ENCODE data around the gene ENDOU.

Gene ENDOU

DNA sequence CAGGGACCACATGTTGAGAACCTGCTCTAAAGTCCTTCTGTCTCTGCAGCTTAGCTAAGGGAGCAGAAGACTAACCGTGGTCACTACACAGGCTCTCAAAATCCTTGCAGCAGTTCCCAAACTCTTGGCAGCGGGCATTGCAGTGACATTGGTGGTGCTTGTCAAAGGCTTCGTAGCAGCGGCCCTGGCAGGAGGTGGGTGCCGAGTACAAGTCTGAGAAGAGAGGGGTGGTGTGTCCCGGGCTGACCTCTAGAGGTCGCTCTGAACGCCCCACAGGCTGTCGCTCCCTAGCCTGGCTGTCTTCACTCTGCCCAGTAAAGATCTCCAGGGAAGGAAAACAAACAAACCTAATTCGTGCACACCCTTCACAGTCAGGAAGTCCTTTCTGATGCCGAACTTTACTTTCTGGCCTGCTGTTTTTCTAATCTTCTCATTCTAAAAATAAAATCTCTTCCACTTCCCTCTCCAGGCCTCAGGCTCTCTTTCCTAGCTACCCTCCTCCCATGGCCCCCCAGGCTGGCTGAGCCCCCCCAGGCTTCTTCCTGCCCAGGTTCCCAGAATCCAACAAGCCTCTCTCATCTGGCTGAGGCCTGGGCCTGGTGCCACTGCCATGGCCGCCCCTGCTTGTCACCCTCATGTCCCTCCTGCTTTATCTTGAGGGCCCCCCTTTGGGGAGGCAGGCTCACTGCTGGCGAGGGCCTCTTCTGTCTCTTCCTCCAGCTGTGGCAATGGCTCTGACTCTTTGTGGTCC is 7.7 kb downstream of the ENDOU start:
- DNase-seq, result peak; percentile 56

DNA sequence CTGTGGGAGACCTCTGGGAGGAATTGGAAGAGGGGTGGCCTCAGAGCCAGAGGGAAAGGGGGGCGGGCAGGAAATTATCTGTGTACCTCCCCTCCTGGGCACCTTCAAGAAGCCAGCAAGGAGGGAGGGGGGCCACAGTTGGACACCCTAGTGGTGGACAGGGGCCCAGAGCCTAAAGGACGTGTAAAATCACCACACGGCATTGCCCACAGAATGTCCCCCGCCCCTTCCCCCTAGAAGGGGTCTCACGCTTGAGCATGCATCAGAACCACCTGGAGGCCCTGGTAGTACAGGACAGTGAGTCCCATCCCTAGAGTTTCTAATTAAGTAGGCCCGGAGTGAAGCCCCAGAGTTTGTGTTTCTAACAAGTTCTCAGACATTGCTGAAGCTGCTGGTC is 8.2 kb downstream of the ENDOU start:
- no peak for DNase-seq

DNA sequence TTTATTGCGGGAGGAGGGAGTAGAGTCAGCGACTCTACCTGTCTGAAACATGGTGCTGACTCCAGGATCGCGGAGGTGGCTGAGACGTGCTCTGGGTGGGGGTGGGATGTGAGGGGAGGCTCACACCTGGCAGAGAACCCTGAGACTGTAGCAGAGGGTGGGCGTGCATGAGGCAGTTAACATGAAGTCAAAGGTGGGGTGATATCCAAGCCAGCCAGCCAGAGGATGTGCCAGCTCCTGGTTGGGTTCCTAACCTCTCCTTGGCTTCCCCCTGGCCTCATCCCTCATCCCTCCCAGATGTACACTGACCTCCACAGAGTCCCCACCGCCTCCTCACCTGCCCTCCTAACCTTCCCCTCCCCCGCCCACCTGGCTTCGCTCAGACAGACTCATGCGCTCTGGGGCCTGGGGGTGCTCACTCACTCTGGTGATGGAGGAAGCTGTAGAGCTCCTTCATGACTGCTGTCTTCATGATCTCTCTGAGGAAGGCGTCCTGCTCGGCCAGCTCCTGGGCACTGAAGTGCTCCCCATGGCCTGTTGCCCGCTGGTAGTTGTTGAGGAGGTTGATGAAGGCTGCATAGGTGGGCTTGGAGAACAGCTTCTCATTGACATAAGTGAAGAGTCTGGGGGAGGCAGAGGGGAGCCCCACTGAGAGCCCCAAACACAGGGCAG is 9.3 kb downstream of the ENDOU start:
- no peak for DNase-seq

DNA sequence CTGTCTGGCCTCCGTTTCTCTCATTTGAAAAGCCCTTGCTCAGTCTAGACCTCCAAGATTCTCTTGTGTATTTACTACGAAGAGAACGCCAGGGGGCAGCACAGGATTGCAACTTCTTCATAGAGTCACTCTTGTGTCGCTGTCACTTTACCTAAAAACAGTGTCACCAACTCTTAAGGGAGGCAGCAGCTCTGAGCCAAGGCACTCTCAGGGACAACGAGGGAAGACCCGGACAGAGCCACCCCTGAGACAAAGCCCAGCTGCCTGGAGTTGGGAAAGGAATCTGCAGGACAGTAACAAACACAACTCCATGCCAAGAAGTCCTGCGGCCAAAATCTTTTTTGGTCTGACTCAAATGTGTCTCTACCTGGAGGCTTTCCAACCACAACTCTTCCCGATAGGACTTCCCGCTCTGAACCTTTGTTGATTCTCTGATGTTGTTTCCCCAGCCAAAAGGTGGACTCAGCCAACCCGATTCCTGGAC is 9.9 kb downstream of the ENDOU start:
- DNase-seq, result peak; percentile 75

DNA sequence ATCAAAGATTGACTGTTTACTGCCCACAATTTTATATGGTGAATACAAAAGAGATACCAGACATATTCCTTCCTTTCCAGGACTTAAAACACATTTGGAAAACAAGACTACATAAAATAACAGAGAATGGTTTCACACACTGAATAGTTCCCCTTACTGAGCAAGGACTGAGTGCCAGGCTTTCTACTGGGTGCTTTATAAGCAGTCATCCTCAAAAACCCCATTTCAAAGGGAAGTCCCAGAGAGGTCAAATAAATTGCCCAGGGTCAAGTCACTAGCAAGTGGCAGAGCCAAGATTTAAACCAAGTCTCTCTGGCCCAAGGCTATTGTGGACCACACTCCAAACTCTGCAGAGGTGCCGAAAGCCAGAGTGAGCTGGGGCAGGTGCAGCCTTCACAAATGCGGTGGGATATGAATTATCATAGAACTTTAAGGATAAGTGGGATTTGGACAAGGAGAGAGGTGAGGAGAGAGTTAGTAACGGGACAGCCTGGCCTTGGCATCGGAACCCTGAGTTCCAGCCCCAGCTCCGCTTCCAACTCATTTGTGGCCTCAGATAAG is 10.4 kb downstream of the ENDOU start:
- no peak for DNase-seq

DNA sequence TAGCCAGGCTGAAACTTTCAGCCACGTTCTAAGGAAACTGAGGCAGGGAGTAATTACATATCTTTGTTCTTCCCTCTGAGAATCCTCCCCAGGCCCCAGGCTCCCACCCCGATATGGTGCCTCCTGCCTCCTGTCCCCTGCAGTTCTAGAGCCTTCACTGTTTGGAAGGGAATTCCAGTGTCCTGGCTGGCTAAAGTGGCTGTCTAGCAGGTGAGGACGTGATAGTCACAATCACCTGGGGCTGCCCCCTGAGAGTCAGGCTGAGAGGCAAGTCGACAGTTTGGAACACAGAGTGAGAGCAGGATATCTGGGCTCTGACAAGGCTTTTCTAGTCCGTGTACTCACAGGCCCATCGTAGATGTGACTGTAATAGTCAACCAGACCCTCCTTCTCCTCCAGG is 13.1 kb downstream of the ENDOU start:
- DNase-seq, result no peak

DNA sequence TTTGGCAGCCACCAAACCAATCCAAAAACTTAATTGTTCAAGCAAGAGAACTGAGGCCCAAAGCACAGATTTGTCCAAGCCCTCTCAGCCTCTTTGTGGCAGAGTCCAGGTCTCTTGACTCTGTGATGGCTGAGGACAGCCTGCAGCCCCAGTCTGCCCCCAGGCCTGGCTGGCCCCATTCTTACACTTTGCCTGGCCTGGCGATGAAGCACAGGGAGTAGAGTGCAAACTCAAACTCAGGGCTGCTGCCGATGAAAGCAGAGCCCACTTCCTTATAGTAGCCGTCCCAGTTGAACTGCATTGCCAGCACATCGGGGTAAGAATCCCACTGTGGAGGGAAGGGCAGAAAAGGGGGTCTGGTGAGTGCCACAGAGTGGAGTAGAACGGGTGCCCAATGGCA is 13.8 kb downstream of the ENDOU start:
- DNase-seq, result no peak

DNA sequence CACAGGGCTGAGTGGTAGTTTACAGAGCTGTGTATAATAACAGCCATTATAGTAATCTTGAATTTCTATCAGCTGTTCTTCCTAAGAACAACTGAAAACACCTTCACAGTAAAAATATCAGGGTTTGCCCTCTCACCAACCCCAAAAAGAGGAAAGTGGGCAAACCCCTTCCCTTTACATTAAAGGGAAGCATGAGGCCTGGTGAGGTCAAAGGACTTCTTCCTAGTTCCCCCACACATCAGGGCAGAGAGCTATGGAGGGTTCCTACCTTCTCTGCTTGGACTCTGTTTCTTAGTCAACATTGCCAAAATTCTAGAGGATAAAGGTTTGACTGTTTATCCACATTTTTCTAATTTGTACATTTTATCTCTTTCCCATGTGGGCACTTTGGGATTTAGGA is 15.0 kb downstream of the ENDOU start:
- DNase-seq, result no peak

DNA sequence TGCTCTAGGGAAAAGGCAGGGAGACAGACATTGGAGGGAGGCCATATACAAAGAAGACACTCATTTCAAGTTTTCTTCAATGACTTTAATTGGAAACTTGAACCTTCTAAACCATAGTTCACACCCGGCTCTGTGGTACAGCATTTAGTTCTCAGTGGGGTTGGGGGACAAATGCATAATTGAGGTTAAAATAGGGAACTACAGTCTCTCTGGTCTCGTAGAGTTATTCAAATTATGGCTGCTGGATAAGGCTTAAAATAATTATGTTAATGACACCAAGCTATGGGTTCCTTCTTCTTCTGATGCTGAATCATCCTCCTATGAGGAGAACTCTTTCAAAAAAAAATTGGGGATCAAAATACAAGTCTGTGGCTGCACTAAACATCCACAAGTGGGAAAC is 15.6 kb downstream of the ENDOU start:
- DNase-seq, result no peak

DNA sequence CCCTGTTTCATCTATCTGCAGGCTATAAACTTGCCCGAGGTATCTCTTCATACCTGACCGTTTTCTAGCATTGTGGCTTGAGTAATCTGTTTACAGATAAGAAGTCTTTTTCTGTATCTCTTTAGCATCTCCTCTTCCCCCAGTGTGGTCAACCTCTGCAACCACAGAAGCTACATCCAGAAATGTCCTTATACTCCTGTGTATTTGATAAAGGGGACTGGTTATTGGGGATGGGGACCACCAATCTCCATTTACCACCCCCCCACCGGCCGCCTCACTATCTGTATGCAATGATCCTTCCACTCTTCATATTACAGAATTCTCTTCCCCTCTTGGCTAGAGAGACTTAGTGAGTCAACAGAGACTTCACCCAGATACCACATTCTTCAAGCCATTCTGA is 16.1 kb downstream of the ENDOU start:
- no peak for DNase-seq

DNA sequence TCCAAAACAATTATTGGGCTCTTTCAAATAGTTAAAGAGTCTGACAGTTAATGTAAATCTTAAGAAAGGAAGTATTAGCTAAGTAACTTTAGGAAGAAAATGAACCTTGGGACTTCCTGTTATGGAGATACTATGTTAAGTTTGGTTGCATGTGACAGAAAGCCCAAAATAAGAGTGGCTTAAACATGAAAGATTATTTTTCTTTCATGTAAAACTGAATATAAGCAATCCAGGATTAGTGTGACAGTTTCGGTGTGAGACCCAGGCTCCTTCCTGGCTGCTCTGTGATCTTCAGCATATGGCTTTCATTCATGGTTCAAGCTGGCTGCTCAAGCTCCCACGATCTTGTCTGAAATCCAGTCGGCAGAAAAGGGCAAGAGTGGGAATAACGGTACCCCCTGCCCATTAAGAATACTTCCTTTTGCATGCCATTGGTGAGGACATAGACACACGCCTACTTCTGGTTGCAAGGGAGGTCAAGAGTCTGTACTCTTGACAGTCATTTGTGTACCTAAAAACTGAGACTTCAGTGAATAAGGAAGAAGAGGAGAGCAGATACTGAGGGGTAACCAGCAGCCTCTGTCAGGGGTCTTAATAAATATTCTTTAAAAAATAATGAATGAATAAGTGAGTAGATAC is 17.3 kb downstream of the ENDOU start:
- DNase-seq, result no peak

DNA sequence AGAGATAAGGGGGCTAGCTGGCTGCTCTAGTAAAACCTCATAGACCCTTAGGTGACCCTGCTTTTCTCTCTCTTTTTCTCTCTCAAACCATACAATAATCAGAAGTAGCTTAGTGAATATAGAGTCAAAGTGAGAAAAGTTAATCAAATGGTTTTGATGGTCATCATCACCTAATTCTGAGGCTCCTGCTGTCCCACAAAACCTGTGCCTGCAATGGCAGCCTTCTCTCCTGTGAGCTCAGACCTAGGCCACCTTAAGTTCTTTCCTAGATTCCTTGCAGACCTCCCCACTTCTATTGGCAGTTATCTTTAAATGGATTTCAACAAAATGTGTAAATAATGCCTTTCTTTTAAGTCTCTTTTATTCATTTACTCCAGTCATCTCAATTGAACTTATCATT is 17.9 kb downstream of the ENDOU start:
- DNase-seq, result no peak

DNA sequence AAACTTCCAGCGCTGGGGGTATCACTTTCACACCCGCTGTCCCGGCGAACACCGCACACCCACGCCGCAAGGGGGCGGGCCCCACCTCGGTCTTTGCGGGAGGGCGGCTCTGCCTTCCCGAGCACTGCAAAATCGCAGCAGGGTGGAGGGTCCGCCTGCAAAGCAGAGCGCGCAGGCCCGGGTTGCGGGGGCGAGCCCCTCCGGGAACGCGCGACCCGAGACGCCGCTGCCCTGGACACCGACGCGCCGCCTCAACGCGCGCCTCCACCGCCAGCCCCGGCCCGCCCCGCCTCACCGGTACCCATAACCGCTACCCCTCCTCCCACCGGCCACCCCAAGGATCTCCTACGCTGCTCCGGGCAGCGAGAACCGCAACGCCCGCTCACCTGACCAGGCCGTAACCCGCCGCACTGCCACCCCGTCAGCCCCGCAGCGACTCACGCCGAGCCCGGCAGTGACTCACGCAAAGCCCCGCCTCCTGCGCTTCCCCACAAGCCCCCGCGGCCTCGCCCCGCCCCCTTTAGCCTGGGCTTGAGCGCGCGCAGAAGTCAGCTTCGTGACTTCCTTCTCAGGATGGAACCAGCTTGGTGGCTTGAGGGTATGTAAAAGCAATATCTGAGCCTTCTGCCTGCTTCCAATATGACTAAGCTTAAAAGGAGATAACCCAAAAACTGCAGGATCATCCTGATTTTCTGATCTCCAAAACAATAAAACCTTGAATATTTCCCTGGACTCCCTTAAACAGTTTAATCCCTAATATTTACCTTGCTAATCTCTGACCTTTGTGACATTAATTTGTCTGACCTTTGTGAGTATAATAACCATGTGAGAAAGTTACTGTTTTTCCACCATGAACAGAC is 19.5 kb downstream of the ENDOU start, which contains the start of gene RPAP3:
Gene RPAP3 (minus strand): TSS at position 465 of the 860 bp plus-strand sequence. CDS start 3,190 bp downstream, outside the sequence.
- peak; percentile 93 for DNase-seq

DNA sequence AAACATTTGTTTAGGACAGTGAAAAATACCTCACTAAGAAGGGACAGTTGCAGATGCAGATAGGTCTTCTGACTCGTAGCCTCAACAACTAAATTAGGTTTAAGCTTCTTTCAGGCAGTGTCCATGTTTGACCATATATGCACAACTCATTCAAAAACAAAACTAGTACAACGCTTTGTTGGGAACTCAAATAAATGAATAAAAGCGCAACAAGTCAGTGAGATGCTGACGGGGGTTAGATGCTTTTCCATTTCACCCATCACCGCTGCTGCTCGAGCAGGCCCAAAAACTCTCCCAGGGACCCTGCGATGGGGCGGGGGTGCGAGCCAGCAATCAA is 20.1 kb downstream of the ENDOU start:
- DNase-seq, result no peak

DNA sequence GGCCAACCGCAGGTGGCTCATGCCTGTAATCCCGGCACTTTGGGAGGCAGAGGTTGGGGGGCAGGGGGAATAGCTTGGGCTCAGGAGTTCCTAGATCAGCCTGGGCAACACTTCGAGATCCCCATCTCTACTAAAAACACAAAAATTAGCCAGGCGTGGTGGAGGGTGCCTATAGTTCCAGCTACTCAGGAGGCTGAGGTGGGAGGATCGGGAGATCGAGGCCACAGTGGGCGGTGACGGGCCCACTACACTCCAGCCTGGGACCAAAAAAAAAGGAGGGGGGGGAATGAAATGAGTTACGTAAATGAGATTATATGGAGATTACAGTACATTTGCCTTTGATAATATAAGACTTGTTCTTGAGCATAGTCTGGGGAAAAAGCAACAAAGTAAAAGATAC is 20.6 kb downstream of the ENDOU start:
- DNase-seq, result no peak

DNA sequence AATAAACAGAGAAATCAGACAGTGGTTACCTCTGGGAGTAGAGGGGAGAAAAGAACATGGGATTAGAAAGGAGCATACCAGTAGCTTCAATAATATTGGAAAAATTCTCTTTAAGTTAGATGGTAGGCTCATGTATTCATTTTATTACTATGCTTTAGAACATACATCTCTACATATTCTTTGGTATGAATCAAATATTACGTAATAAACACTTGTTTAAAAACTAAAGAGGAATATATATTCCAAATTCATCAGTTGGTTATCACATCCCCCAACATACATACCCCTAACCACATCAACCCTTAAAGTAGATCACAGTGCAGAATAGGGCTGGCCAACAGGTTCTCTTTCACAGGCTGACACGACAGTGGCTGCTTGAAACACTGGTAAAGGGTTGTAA is 25.0 kb downstream of the ENDOU start:
- no peak for DNase-seq

DNA sequence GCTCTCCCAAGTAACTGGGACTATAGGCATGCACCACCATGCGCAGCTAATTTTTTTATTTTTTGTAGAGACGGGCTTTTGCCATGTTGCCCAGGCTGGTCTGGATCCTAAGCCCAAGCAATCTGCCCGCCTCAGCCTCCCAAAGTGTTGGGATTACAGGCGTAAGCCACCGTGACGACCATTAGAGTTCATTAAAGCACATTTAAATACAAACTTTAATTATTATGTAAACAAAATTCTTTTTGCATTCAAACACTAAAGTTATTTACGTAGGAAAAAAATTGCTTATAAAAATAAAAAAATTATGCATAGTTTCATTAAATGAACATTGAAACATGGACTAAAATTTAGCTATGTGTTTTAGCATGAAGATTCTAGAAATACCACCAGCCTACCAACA is 26.7 kb downstream of the ENDOU start:
- no peak for DNase-seq

DNA sequence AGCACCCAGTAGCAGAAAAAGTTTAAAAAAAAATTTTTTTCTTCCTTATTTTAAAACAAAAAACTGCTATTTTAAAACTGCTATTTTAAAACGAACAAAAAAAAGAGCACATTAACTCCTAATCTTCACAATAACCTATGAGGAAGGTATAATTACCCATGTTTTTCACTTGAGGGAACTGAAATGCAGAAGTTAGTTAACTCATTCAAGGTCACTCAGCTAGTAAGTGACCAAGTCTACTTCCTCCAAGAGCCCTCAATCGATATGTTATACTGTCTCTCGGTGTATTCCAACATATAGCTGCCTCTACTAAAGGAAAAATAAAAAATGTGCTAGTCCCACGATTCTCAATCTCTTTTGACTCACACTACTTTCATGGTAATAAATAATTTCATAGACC is 27.2 kb downstream of the ENDOU start:
- DNase-seq, result no peak

DNA sequence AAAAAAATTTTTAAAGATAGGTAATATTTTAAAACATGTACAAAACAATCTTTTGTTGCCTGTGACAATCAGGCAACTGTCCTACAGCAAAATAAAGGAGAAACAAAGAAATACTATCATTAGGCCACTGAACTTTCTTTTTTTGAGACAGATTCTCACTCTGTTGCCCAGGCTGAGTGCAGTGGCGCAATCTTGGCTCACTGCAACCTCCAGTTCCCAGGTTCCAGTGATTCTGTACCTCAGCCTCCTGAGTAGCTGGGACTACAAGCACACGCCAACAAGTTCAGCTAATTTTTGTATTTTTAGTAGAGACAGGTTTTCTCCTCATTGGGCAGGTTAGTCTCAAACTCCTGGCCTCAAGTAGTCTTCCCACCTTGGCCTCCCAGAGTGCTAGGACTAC is 36.1 kb downstream of the ENDOU start:
- no peak for DNase-seq

DNA sequence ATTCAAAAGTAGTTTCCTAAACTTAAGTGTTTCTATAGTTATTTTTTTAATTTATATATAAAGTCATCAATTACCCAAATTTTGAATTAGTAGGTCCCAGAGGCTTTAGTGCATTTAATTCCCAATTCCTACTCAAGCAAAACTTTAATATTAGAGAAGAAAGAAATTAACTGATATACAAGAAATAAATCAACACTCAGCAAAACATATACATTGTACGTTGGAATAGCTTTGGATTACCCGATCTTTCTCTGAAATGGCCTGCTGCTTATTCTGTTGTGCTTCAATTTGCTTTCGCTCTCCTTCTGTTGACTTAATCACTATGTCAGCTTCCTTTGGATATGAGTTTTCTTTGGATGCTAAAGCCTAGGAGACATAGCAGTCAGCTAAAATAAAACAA is 37.7 kb downstream of the ENDOU start:
- DNase-seq, result no peak

DNA sequence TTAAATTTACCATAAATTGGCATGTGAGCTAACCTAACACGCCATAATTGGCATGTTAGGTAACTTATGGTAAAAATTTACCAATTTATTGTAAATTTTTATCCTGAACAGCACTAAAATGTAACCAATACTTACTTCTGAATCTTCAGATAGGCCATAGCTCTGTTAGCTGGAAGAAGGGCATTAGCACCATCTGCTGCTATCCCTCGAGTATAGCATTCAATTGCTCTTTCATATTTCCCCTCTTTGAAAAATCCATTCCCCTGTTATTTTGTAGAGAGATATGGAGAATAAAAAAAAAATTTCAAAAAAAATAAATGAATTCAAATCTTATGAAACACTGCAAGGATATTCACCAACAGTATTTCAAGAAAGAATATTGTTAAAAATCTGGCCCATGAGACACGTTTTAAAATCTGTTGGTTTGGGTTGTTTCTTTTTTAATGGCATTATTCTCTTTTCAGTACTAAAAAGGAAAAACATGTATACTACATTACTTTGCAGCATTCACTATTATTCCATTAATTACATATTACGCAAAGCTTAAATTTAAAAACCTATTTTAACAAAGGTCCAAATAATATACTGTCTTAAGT is 38.5 kb downstream of the ENDOU start:
- DNase-seq, result no peak

DNA sequence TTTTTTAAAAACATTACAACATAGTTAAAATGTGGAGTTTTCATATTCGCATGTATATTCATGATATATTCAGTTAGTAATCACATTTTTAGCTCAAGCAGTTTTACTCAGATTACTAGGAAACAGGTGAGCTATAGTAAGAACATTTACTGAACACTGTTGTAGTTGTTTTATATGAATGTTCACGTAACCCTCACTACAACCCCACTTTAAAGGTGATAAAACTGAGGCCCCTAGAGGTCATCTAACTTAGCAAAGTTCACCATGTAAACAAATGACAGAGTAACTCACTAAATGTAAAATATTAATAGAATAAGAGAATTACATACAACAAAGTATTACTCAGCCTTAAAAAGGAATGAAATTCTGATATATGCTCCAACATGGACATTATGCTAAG is 45.5 kb downstream of the ENDOU start:
- DNase-seq, result no peak

DNA sequence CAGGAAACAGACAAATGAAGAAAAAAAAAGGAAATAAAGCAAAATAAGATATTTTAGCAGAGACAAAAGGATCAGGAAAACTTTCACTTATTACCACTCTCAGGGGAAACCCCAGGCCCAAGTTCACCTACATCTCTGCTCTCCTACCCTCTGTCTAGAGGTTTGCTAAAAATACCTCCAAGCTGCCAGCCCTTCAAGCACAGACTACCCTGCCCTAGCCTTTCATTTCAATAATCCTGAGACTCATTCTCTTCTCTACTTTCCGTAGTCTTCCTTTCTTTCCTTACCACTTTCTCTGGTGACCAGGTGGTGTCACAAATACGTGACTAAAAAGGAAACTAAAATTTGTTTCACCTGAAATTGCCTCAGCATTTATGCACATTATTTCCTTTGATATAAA is 53.2 kb downstream of the ENDOU start:
- no peak for DNase-seq

Measured in CD4-positive, alpha-beta T cell treated with Interferon gamma for 1 hour (primary cell).